Lung (tissue), 12 donors: ENCODE data around the gene OXCT2. TPM values are rescaled to one million over a fixed set of nuclear protein-coding genes. Genes with fewer than 3 reads are reported as not detected.

ENCODE experiments used
- ATAC-seq: fragments of 200-7000 bp; cut with Tn5 transposase; one replicate; pipeline ENCODE4 v1.9.1; 2020; ENCODE audit warnings: moderate number of reproducible peaks; ENCODE audit not compliant: insufficient read depth, low FRiP score
- DNase-seq, 3 donors: peaks; one replicate each; pipeline ENCODE4 v3.0.0-alpha.2; 2013 to 2017
- H3K27ac ChIP-seq, 2 donors: one replicate each; pipeline ENCODE4 v1.5.1; 2013; ENCODE audit warnings: mild to moderate bottlenecking in 2 of 2, moderate library complexity in 2 of 2, control low read depth in 1 of 2, inconsistent platforms in 1 of 2, low read depth in 1 of 2, low read length in 1 of 2
- H3K27me3 ChIP-seq, 3 donors: one replicate each; pipeline ENCODE4 v1.5.1; 2013; ENCODE audit warnings: low read length in 2 of 3; ENCODE audit not compliant: control insufficient read depth in 3 of 3, insufficient read depth in 3 of 3
- H3K36me3 ChIP-seq, 4 donors: one replicate each; pipeline ENCODE4 v1.5.1; 2013; ENCODE audit warnings: low read length in 4 of 4, mild to moderate bottlenecking in 1 of 4, moderate library complexity in 1 of 4; ENCODE audit not compliant: control insufficient read depth in 4 of 4, insufficient read depth in 4 of 4
- H3K4me1 ChIP-seq, 5 donors: one replicate each; pipeline ENCODE4 v1.5.1; 2013; ENCODE audit warnings: low read length in 5 of 5, mild to moderate bottlenecking in 2 of 5, moderate library complexity in 1 of 5; ENCODE audit not compliant: control insufficient read depth in 5 of 5, insufficient read depth in 5 of 5
- H3K4me3 ChIP-seq: one replicate; pipeline ENCODE4 v1.5.1; 2013; ENCODE audit warnings: mild to moderate bottlenecking, control low read depth, moderate library complexity
- H3K9ac ChIP-seq, 2 donors: one replicate each; pipeline ENCODE4 v1.5.1; 2013; ENCODE audit warnings: low read length in 2 of 2, control low read depth in 1 of 2; ENCODE audit not compliant: insufficient read depth in 1 of 2
- H3K9me3 ChIP-seq, 4 donors: one replicate each; pipeline ENCODE4 v1.5.1; 2013; ENCODE audit warnings: low read length in 3 of 4, mild to moderate bottlenecking in 1 of 4, moderate library complexity in 1 of 4; ENCODE audit not compliant: control insufficient read depth in 4 of 4, insufficient read depth in 3 of 4
- whole genome bisulfite sequencing, 2 donors: extraction: QIAGEN DNeasy Blood & Tissue Kit; methylation state at CpG; one replicate each; pipeline ENCODE4 v1.1.7; 2013; 5-methylcytosine and 5-hydroxymethylcytosine counted together
- polyA plus RNA-seq, 2 donors: library from polyadenylated mRNA; stranded (reverse); fragments of 200-250 nt; gene quantifications; one replicate each; pipeline ENCODE4 v1.2.1, GENCODE V29; 2013
- total RNA-seq, 2 donors: library from RNA; depleted of rRNA in 1 of 2; stranded (reverse); fragments of >200 nt in 1 of 2; gene quantifications; one replicate each; pipeline ENCODE4 v1.2.1, GENCODE V29; 2014 to 2021
- TF ChIP-seq, protein P1 (sequence below): IDR thresholded peaks from 2 replicates; pipeline ENCODE4 v1.5.1; 2012; ENCODE audit warnings: mild to moderate bottlenecking; ENCODE audit errors: control extremely low read depth, extremely low read depth
- donor health status: control.
- donor health status: control.
- donor health status: Bipolar disorder and iron deficiency.
- donor health status: healthy.
- donor health status: DM: yes; HTN: yes; CAD: no.

Gene OXCT2
- total and polyA plus RNA-seq, 4 donors: 0.17 to 0.95 (median 0.48) TPM

DNA sequence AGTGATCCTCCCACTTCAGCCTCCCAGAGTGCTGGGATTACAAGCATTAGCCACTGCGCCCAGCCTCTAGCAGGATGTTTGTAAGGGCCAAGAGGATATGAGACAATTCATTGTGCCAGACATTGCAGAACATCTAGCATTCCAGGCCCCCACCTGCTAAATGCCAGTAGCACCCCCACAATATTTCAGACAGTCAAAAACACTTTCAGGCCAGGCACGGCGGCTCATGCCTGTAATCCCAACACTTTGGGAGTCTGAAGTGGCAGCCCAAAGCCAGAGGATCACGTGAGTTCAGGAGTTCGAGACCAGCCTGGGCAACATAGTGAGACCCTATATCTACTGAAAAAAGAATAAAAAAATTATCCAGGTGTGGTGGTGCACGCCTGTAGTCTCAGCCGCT is 19.6 kb downstream of the OXCT2 start:
- no peaks in the 10 kb centered on the region for H3K4me1 ChIP-seq
- 98 to 99% methylated on average over 7 of the region's 7 CpGs for WGBS, 2 donors
- no peaks in the 10 kb centered on the region for H3K27me3 ChIP-seq
- DNase-seq (no peak), ATAC-seq (no peak)
- TF ChIP-seq, protein P1, sequence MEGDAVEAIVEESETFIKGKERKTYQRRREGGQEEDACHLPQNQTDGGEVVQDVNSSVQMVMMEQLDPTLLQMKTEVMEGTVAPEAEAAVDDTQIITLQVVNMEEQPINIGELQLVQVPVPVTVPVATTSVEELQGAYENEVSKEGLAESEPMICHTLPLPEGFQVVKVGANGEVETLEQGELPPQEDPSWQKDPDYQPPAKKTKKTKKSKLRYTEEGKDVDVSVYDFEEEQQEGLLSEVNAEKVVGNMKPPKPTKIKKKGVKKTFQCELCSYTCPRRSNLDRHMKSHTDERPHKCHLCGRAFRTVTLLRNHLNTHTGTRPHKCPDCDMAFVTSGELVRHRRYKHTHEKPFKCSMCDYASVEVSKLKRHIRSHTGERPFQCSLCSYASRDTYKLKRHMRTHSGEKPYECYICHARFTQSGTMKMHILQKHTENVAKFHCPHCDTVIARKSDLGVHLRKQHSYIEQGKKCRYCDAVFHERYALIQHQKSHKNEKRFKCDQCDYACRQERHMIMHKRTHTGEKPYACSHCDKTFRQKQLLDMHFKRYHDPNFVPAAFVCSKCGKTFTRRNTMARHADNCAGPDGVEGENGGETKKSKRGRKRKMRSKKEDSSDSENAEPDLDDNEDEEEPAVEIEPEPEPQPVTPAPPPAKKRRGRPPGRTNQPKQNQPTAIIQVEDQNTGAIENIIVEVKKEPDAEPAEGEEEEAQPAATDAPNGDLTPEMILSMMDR: no peak
- H3K36me3 ChIP-seq: peaks cover 20 to 62% (median 35%) of the 10 kb centered on the region in 4 donors
- no peaks in the 10 kb centered on the region for H3K9me3 ChIP-seq
- no peak overlapping the region for H3K9ac ChIP-seq
- no peak overlapping the region for H3K4me3 ChIP-seq
- no peak overlapping the region for H3K27ac ChIP-seq

DNA sequence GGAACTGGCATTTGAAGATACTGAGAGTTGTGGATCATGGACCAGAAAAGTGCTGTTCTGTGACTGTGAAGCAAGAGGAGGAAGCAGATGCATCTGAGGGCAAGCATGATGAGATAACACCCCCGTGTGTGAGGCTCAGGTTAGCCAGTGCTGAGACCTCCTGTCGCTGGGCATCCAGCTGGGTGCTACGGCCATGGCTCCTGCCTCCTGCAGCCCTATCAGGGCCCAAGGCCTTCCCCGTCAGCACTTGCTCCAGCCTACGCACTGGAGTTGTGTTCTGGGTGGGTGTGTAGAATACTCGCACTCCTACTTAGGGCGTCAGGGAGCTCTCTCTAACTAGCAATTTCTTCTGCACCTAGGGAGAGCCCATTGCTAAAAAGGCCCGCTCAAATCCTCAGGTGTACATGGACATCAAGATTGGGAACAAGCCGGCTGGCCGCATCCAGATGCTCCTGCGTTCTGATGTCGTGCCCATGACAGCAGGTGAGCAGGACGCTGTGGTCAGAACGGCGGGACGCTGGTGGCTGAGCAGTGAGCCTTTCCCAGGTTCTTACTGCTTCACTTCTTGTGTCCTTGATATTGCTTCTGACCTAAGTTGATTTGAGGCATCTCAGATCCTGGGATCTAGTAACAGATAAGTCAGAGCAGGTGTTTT is 26.0 kb downstream of the OXCT2 start:
- WGBS, 2 donors: 96 to 97% methylated on average over 16 of the region's 16 CpGs
- no peak for DNase-seq
- Histone ChIP-seq H3K9me3 (no peaks in the 10 kb centered on the region), H3K9ac (no peak overlapping the region), H3K36me3 (peaks cover 26 to 54% (median 40%) of the 10 kb centered on the region in 4 donors), H3K27me3 (no peaks in the 10 kb centered on the region), H3K27ac (no peak overlapping the region), H3K4me3 (no peak overlapping the region), H3K4me1 (peaks cover 0 to under 1% (median 0%) of the 10 kb centered on the region in 5 donors)
- TF ChIP-seq, protein P1: no peak
- ATAC-seq: no peak

DNA sequence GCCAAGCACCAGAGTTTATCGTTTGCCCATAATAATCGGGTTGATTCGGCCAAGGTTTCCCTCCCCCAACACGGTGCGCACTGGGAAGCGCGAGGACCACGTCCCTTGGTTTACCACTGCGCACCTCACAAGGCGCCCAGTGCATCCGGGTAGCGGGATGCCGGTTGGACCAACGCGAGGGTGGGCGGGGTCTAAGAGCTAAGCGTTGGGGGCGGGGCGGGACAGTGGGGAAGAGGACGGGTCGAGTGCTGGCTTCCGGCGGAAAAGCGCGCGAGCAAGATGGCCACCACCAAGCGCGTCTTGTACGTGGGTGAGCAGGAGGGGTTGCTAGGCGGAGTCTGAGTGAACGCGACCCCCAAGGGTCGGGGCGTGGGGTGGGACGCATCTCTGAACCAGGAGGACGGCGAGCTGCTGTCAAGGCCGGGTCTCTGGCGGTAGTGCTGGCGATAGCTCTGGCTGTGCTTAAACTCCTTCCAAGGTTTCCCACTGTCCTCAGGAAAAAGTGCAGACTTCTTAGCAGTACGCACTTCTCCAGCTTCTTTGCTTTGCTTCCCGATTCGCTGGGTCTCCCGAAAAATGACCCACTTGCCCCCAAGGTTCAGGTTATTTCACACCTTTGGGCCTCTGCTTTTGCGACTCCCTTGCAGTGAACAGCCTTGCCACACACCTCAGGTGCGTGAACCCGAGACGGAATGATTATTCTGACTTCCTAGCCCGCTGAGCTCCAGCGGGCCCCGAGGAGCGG is 32.4 kb downstream of the OXCT2 start, which contains the start of gene PPIE:
Gene PPIE, plus strand, starts transcription at position 261 of the 745 bp plus-strand sequence. Its CDS starts 19 bp downstream, at position 280.
- TF ChIP-seq, protein P1: no peak
- 1% methylated on average over 52 of the region's 52 CpGs for WGBS, 2 donors

More for the DNA sequence above, 32.4 kb downstream of the OXCT2 start, which contains the start of gene PPIE:
- Histone ChIP-seq H3K27me3 (no peaks in the 10 kb centered on the region), H3K9me3 (no peaks in the 10 kb centered on the region), H3K27ac (peak within 1 kb of the TSS; percentile 55 to 88), H3K4me3 (peak within 1 kb of the TSS; percentile 84), H3K4me1 (peaks cover 4 to 13% (median 7%) of the 10 kb centered on the region in 5 donors), H3K36me3 (peaks cover 7 to 18% (median 16%) of the 10 kb centered on the region in 4 donors), H3K9ac (peak within 1 kb of the TSS; percentile 37 to 76)
- ATAC-seq: peak; percentile 97
- peak; percentile 93 to 94 (median 93) for DNase-seq
